HCT116 (cell line): ENCODE measurements around the gene P2RX3.

ENCODE experiments used
- CTCF ChIP-seq, 3 experiments: fragments of 200-600 bp in 1 of 3; sonication (generic) in 1 of 3; IDR thresholded peaks in 2 of 3; conservative IDR thresholded peaks in 1 of 3; 2 replicates each; pipeline ENCODE4 v1.5.1; 2012 to 2017; ENCODE audit warnings: low read depth in 2 of 3, low read length in 2 of 3, antibody characterized with exemption in 1 of 3, borderline replicate concordance in 1 of 3, control low read depth in 1 of 3, mild to moderate bottlenecking in 1 of 3, mixed read lengths in 1 of 3, mixed run types in 1 of 3, moderate library complexity in 1 of 3; ENCODE audit not compliant: insufficient read depth in 1 of 3
- ELF1 ChIP-seq: IDR thresholded peaks from 2 replicates; pipeline ENCODE4 v1.6.1; 2012; ENCODE audit warnings: low read depth, borderline replicate concordance
- FOSL1 ChIP-seq: IDR thresholded peaks from 2 replicates; pipeline ENCODE4 v1.6.1; 2012; ENCODE audit warnings: low read depth
- JUND ChIP-seq: IDR thresholded peaks from 2 replicates; pipeline ENCODE4 v1.6.1; 2012
- MAX ChIP-seq: IDR thresholded peaks from 2 replicates; pipeline ENCODE4 v1.6.1; 2012
- POLR2A ChIP-seq: IDR thresholded peaks from 2 replicates; pipeline ENCODE4 v1.7.0; 2011; ENCODE audit warnings: borderline replicate concordance; ENCODE audit not compliant: insufficient read depth, insufficient read length; ENCODE audit errors: extremely low read depth
- POLR2AphosphoS5 ChIP-seq: IDR thresholded peaks from 2 replicates; pipeline ENCODE4 v1.6.1; 2011; ENCODE audit warnings: mild to moderate bottlenecking, low read depth, low read length, moderate library complexity
- REST ChIP-seq: IDR thresholded peaks from 2 replicates; pipeline ENCODE4 v1.6.1; 2012; ENCODE audit warnings: low read depth
- SIN3A ChIP-seq: IDR thresholded peaks from 2 replicates; pipeline ENCODE4 v1.6.1; 2012; ENCODE audit warnings: low read depth
- SRF ChIP-seq: IDR thresholded peaks from 2 replicates; pipeline ENCODE4 v1.6.1; 2012; ENCODE audit warnings: low read depth
- ZBTB33 ChIP-seq: IDR thresholded peaks from 2 replicates; pipeline ENCODE4 v1.6.1; 2011; ENCODE audit warnings: mild to moderate bottlenecking, low read length, moderate library complexity; ENCODE audit not compliant: insufficient replicate concordance; ENCODE audit errors: extremely low read depth
- ZNF274 ChIP-seq: fragments of 200-500 bp; sonication (Bioruptor generic); IDR thresholded peaks from 2 replicates; pipeline ENCODE4 v1.6.1; 2014; ENCODE audit warnings: mild to moderate bottlenecking, low read depth, low read length, inconsistent platforms

GRCh38 chr11:57419146-57419545 is 81.0 kb downstream of the P2RX3 start:
- TF ChIP-seq ZNF274 (no peak), CTCF (IDR thresholded peaks at IDR 0.05 in 2 of 3, conservative IDR thresholded peaks at IDR 0.05 in 1 of 3; ENCODE audit: borderline replicate concordance in 1 of 3, insufficient read depth in 1 of 3, low read depth in 2 of 3, low read length in 2 of 3) (no peak), POLR2AphosphoS5 (no peak), JUND (no peak), SRF (no peak), REST (no peak), POLR2A (no peak), SIN3A (no peak), ELF1 (no peak), MAX (no peak), FOSL1 (no peak), ZBTB33 (no peak)
